ENCODE measurements around the gene CPNE7.
A peak's percentile ranks its signal among the peaks of the same experiment; 100 is the strongest.

CPNE7 gene

DNA sequence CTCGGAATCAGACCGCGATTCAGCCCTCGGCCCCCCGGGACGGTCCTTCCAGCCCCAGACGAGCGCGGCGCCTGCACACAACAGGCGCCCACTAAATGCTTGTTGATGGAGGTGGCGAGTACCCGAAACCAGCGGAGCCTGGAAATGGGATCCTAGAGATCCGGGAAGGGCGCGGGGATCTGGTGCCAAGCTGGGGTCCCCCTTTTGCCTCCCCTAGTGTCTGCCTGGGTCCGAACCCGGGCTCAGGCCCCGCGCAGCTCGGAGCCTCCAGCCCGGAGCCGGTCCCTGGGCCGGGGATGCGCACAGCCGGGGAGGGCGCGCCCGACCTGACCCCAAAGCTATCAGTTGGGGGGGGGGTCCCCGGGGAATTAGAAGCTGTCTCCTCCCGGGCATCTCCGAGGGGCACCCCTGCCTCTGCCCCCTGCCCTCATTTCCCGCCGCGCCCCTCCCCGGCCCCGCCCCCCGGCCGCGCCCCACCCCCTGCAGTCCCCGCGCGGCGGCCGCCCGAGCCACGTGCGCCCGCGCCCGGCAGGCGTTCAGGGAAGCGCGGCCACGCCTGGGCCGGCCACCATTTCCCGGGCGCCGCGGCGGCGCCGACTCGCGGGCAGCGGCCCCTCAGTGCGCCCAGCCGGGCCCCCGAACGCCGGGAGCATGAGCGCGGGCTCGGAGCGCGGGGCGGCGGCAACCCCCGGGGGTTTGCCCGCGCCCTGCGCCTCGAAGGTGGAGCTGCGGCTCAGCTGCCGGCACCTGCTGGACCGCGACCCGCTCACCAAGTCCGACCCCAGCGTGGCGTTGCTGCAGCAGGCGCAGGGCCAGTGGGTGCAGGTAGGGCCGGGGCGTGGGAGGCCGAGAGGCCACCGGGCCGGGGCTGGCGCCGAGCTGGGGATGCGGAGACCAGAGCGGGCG lies at the start of gene CPNE7:
TSS of gene CPNE7 (plus strand) at position 512 of the 906 bp plus-strand sequence. CDS start at position 652, 140 bp downstream.
- DNase-seq (ENCODE audit: low read depth, low spot score), result no peak
- H3K4me3 ChIP-seq, result peak within 1 kb of the TSS; percentile 77

GRCh38 chr16:89529097-89529496 lies 46.5 kb upstream of the CPNE7 start:
- Histone ChIP-seq H3K27ac (no peak overlapping the region), H3K4me3 (no peak overlapping the region), H3K9ac (ENCODE audit: insufficient read length) (no peak overlapping the region), H3K9me3 (ENCODE audit: low read depth, low read length) (no peaks in the 10 kb centered on the region), H3K36me3 (ENCODE audit: insufficient read depth, low read length) (peaks cover 19% of the 10 kb centered on the region; the same call in 1 of the 2 replicates)
- DNase-seq (ENCODE audit: low read depth, low spot score), result no peak
- TF ChIP-seq EZH2 (IDR thresholded peaks at IDR 0.05) (no peak), FOXP2 (optimal IDR thresholded peaks at IDR 0.05; ENCODE audit: control extremely low read depth, extremely low read length, insufficient read depth) (no peak), POLR2AphosphoS5 (IDR thresholded peaks at IDR 0.05; ENCODE audit: borderline replicate concordance, low read depth, low read length) (no peak)

More for the DNA sequence above, at the start of gene CPNE7:
- H3K27ac ChIP-seq, result peak within 1 kb of the TSS; percentile 36; the same call in 1 of the 2 replicates
- no peaks in the 10 kb centered on the region for H3K9me3 ChIP-seq (ENCODE audit: low read depth, low read length)
- H3K9ac ChIP-seq (ENCODE audit: insufficient read length), result peak within 1 kb of the TSS; percentile 81
- no peak for TF ChIP-seq FOXP2 (optimal IDR thresholded peaks at IDR 0.05; ENCODE audit: control extremely low read depth, extremely low read length, insufficient read depth)
- no peak for TF ChIP-seq POLR2AphosphoS5 (IDR thresholded peaks at IDR 0.05; ENCODE audit: borderline replicate concordance, low read depth, low read length)
- no peak for TF ChIP-seq EZH2 (IDR thresholded peaks at IDR 0.05)
- H3K36me3 ChIP-seq (ENCODE audit: insufficient read depth, low read length), result peaks cover 12% of the 10 kb centered on the region; the same call in 1 of the 2 replicates

DNA sequence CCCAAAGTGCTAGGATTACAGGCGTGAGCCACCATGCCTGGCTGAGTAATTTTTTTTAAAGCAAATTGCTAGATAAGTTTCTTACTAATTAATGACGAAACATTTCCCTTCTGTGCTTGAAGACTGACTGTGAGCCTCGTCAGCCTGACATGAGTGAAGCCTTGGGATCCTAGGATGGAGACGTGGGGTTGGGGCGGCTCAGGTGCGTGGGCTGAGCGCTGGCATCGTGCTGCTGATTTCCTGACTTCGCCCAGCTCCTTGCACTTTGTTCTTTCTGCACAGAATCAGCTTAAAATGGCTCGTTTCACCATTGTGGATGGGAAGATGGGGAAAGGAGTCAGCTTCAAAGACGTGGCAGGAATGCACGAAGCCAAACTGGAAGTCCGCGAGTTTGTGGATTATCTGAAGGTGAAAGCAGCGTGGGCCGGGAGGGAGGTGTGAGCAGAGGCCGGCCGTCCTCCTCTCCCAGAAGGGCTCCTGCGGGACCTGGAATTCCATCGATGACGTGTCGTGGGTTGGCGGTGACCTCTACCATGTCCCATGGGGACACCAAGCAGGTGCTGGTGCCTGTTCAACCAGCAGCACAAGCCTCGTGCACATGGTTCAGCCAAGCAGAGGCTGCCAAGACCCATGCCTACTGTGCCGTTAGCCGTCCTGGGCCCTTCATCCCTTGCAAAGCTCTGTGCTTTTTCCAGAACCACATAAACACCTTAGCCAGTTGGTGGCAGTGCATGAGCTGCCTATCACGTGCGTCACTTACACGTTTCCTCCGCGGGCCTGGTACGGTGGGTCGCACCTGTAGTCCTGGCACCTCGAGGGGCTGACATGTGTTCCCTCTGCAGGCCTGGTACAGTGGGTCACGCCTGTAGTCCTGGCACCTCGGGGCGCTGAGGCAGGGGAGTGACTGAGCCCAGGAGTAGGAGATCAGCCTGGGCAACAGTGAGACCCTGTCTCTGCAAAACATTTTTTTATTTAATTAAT lies 44.9 kb upstream of the CPNE7 start:
- H3K9me3 ChIP-seq (ENCODE audit: low read depth, low read length), result no peaks in the 10 kb centered on the region
- no peak for DNase-seq (ENCODE audit: low read depth, low spot score)
- no peak overlapping the region for H3K27ac ChIP-seq
- no peak overlapping the region for H3K4me3 ChIP-seq
- no peak for TF ChIP-seq FOXP2 (optimal IDR thresholded peaks at IDR 0.05; ENCODE audit: control extremely low read depth, extremely low read length, insufficient read depth)
- TF ChIP-seq EZH2 (IDR thresholded peaks at IDR 0.05), result no peak
- no peak for TF ChIP-seq POLR2AphosphoS5 (IDR thresholded peaks at IDR 0.05; ENCODE audit: borderline replicate concordance, low read depth, low read length)
- no peak overlapping the region for H3K9ac ChIP-seq (ENCODE audit: insufficient read length)
- H3K36me3 ChIP-seq (ENCODE audit: insufficient read depth, low read length), result peaks cover 24% of the 10 kb centered on the region; the same call in 1 of the 2 replicates

DNA sequence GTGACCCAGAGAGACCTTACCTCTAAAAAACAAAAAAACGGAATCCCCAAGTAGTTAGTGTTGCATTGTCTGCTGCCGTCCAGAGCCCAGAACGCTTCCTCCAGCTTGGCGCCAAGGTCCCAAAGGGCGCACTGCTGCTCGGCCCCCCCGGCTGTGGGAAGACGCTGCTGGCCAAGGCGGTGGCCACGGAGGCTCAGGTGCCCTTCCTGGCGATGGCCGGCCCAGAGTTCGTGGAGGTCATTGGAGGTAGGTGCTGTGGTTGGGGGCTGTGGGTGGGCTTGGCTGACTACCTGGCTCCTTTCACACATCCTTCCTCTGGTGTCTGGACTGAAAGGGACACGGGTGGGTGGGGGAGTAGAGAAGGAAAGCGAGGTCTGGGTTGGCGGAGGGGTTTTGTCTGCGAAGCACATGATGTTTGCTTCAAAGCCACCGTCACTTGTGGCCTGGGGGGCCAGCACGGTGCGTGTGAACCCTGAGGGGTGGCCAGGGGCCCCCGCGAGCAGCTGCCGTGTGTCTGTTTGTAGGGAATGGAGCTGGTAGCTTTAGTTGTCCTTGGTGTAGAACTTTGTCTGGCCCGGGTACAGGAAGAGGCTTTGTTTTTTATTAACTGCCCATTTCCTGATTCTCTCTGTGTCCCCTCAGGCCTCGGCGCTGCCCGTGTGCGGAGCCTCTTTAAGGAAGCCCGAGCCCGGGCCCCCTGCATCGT lies 43.6 kb upstream of the CPNE7 start:
- TF ChIP-seq POLR2AphosphoS5 (IDR thresholded peaks at IDR 0.05; ENCODE audit: borderline replicate concordance, low read depth, low read length) (no peak), FOXP2 (optimal IDR thresholded peaks at IDR 0.05; ENCODE audit: control extremely low read depth, extremely low read length, insufficient read depth) (no peak), EZH2 (IDR thresholded peaks at IDR 0.05) (no peak)
- H3K9ac ChIP-seq (ENCODE audit: insufficient read length), result no peak overlapping the region
- DNase-seq (ENCODE audit: low read depth, low spot score), result no peak
- H3K4me3 ChIP-seq, result no peak overlapping the region
- peaks cover 19% of the 10 kb centered on the region; the same call in 1 of the 2 replicates for H3K36me3 ChIP-seq (ENCODE audit: insufficient read depth, low read length)
- no peaks in the 10 kb centered on the region for H3K9me3 ChIP-seq (ENCODE audit: low read depth, low read length)
- no peak overlapping the region for H3K27ac ChIP-seq

DNA sequence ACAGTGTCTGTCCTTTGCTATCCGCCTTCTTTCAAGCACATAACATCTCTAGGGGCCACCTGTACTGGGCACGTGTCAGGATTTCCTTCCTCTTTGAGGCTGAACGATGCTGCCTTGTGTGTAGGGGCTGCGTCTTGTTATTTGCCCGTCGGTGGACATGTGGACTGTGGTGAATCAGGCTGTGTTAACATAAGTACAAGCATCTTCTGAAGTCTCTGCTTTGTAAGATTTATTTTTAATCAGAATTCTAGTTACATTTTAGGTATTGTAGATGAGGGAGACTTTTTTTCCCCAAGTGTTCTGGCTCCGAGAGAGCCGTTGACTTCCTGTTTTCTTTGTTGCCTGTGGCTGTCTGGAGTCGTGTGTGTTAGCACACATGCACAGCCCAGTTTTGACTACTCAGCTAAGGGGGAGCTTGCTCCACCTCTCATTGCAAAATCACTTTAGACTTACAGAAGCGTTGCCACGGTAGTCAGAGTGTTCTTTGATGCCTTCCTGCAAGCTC lies 41.3 kb upstream of the CPNE7 start:
- Histone ChIP-seq H3K36me3 (ENCODE audit: insufficient read depth, low read length) (peaks cover 11% of the 10 kb centered on the region; the same call in 1 of the 2 replicates), H3K27ac (no peak overlapping the region), H3K4me3 (no peak overlapping the region), H3K9me3 (ENCODE audit: low read depth, low read length) (no peaks in the 10 kb centered on the region), H3K9ac (ENCODE audit: insufficient read length) (no peak overlapping the region)
- TF ChIP-seq EZH2 (IDR thresholded peaks at IDR 0.05), result no peak
- no peak for TF ChIP-seq FOXP2 (optimal IDR thresholded peaks at IDR 0.05; ENCODE audit: control extremely low read depth, extremely low read length, insufficient read depth)
- TF ChIP-seq POLR2AphosphoS5 (IDR thresholded peaks at IDR 0.05; ENCODE audit: borderline replicate concordance, low read depth, low read length), result no peak
- DNase-seq (ENCODE audit: low read depth, low spot score), result no peak

- no peak overlapping the region for H3K9ac ChIP-seq (ENCODE audit: insufficient read length)
- no peak for DNase-seq (ENCODE audit: low read depth, low spot score)
- no peak overlapping the region for H3K27ac ChIP-seq
- H3K4me3 ChIP-seq, result no peak overlapping the region
- H3K9me3 ChIP-seq (ENCODE audit: low read depth, low read length), result no peaks in the 10 kb centered on the region
- TF ChIP-seq FOXP2 (optimal IDR thresholded peaks at IDR 0.05; ENCODE audit: control extremely low read depth, extremely low read length, insufficient read depth) (no peak), EZH2 (IDR thresholded peaks at IDR 0.05) (no peak), POLR2AphosphoS5 (IDR thresholded peaks at IDR 0.05; ENCODE audit: borderline replicate concordance, low read depth, low read length) (no peak)
- H3K36me3 ChIP-seq (ENCODE audit: insufficient read depth, low read length), result peaks cover 7% of the 10 kb centered on the region; the same call in 1 of the 2 replicates
Measured at GRCh38 chr16:89536371-89536770, 39.2 kb upstream of the CPNE7 start.

GRCh38 chr16:89536886-89537548 lies 38.5 kb upstream of the CPNE7 start:
- no peak overlapping the region for H3K27ac ChIP-seq
- H3K36me3 ChIP-seq (ENCODE audit: insufficient read depth, low read length), result peaks cover 7% of the 10 kb centered on the region; the same call in 1 of the 2 replicates
- no peak for DNase-seq (ENCODE audit: low read depth, low spot score)
- H3K9ac ChIP-seq (ENCODE audit: insufficient read length), result no peak overlapping the region
- no peak overlapping the region for H3K4me3 ChIP-seq
- no peaks in the 10 kb centered on the region for H3K9me3 ChIP-seq (ENCODE audit: low read depth, low read length)
- TF ChIP-seq FOXP2 (optimal IDR thresholded peaks at IDR 0.05; ENCODE audit: control extremely low read depth, extremely low read length, insufficient read depth) (no peak), EZH2 (IDR thresholded peaks at IDR 0.05) (no peak), POLR2AphosphoS5 (IDR thresholded peaks at IDR 0.05; ENCODE audit: borderline replicate concordance, low read depth, low read length) (no peak)
